Parathyroid adenoma (tissue), 2 donors: ENCODE measurements around the gene DIP2C.
"Not testable (repeated sequence)": the region's sequence is repeated elsewhere in the genome, so short reads cannot be mapped to it uniquely, and the experiment has no call there.

Experiments
- H2AFZ ChIP-seq: fragments of 300-600 bp; sonication (generic); one replicate; pipeline ENCODE4 v1.7.0; 2017; ENCODE audit warnings: antibody characterized with exemption, mild to moderate bottlenecking
- H3K27ac ChIP-seq: fragments of 300-600 bp; sonication (generic); one replicate; pipeline ENCODE4 v1.7.0; 2017
- H3K27me3 ChIP-seq: fragments of 300-600 bp; sonication (generic); one replicate; pipeline ENCODE4 v1.7.0; 2017; ENCODE audit warnings: low read length; ENCODE audit not compliant: control insufficient read depth, insufficient read depth
- H3K36me3 ChIP-seq: fragments of 300-600 bp; sonication (generic); one replicate; pipeline ENCODE4 v1.7.0; 2017; ENCODE audit warnings: low read length; ENCODE audit not compliant: control insufficient read depth, insufficient read depth
- H3K4me1 ChIP-seq: fragments of 300-600 bp; sonication (generic); one replicate; pipeline ENCODE4 v1.7.0; 2017; ENCODE audit warnings: control low read depth
- H3K4me2 ChIP-seq: fragments of 300-600 bp; sonication (generic); one replicate; pipeline ENCODE4 v1.7.0; 2017; ENCODE audit warnings: low read length
- H3K4me3 ChIP-seq: fragments of 300-600 bp; sonication (generic); one replicate; pipeline ENCODE4 v1.7.0; 2017; ENCODE audit warnings: low read depth, low read length
- H3K79me2 ChIP-seq: fragments of 300-600 bp; sonication (generic); one replicate; pipeline ENCODE4 v1.7.0; 2017; ENCODE audit warnings: control low read depth
- H3K9ac ChIP-seq: fragments of 300-600 bp; sonication (generic); one replicate; pipeline ENCODE4 v1.7.0; 2017; ENCODE audit warnings: mild to moderate bottlenecking
- H3K9me3 ChIP-seq: fragments of 300-600 bp; sonication (generic); one replicate; pipeline ENCODE4 v1.7.0; 2017; ENCODE audit warnings: low read length; ENCODE audit not compliant: control insufficient read depth
- CTCF ChIP-seq: fragments of 300-600 bp; sonication (generic); IDR thresholded peaks from one replicate; pipeline ENCODE4 v1.7.0; 2017; ENCODE audit warnings: antibody characterized with exemption, mild to moderate bottlenecking
- donor health status: primary hyperparathyroidism.

DIP2C gene

GRCh38 chr10:326350-326749 lies 363.1 kb downstream of the DIP2C start:
- TF ChIP-seq CTCF = no peak
- no peaks in the 10 kb centered on the region for H3K9me3 ChIP-seq
- peaks cover 5% of the 10 kb centered on the region for H3K4me1 ChIP-seq
- no peak overlapping the region for H3K4me3 ChIP-seq
- H3K27me3 ChIP-seq = no peaks in the 10 kb centered on the region
- no peaks in the 10 kb centered on the region for H3K79me2 ChIP-seq
- no peak overlapping the region for H2AFZ ChIP-seq
- no peak overlapping the region for H3K9ac ChIP-seq
- no peak overlapping the region for H3K4me2 ChIP-seq
- H3K27ac ChIP-seq = no peak overlapping the region
- H3K36me3 ChIP-seq = no peaks in the 10 kb centered on the region

- Histone ChIP-seq H2AFZ (no peak overlapping the region), H3K27me3 (no peaks in the 10 kb centered on the region), H3K27ac (no peak overlapping the region), H3K4me2 (no peak overlapping the region), H3K4me1 (peaks cover 5% of the 10 kb centered on the region), H3K9me3 (no peaks in the 10 kb centered on the region), H3K4me3 (no peak overlapping the region), H3K9ac (no peak overlapping the region), H3K36me3 (no peaks in the 10 kb centered on the region), H3K79me2 (no peaks in the 10 kb centered on the region)
- no peak for TF ChIP-seq CTCF
These were observed 364.2 kb downstream of the DIP2C start for GRCh38 chr10:325282-325681.

- Histone ChIP-seq H3K9me3 (no peaks in the 10 kb centered on the region), H3K4me2 (no peak overlapping the region), H3K79me2 (no peaks in the 10 kb centered on the region), H3K36me3 (no peaks in the 10 kb centered on the region), H3K4me3 (no peak overlapping the region), H3K27me3 (no peaks in the 10 kb centered on the region), H3K4me1 (peaks cover under 1% of the 10 kb centered on the region), H3K27ac (no peak overlapping the region), H3K9ac (no peak overlapping the region), H2AFZ (no peak overlapping the region)
- TF ChIP-seq CTCF = no peak
These were observed 364.9 kb downstream of the DIP2C start for GRCh38 chr10:324593-324992.

GRCh38 chr10:323651-324293 lies 365.7 kb downstream of the DIP2C start:
- no peak for TF ChIP-seq CTCF
- H3K9me3 ChIP-seq = no peaks in the 10 kb centered on the region
- H2AFZ ChIP-seq = no peak overlapping the region
- no peak overlapping the region for H3K4me2 ChIP-seq
- H3K36me3 ChIP-seq = no peaks in the 10 kb centered on the region
- no peaks in the 10 kb centered on the region for H3K79me2 ChIP-seq
- no peaks in the 10 kb centered on the region for H3K4me1 ChIP-seq
- H3K4me3 ChIP-seq = no peak overlapping the region
- H3K27ac ChIP-seq = no peak overlapping the region
- no peaks in the 10 kb centered on the region for H3K27me3 ChIP-seq
- no peak overlapping the region for H3K9ac ChIP-seq

GRCh38 chr10:323046-323445 lies 366.4 kb downstream of the DIP2C start:
- H3K36me3 ChIP-seq, H3K27ac ChIP-seq, H3K9me3 ChIP-seq, H3K4me3 ChIP-seq, H2AFZ ChIP-seq, H3K4me1 ChIP-seq, H3K27me3 ChIP-seq, H3K9ac ChIP-seq, H3K4me2 ChIP-seq, H3K79me2 ChIP-seq: not testable (repeated sequence)
